ENCODE measurements around the gene CBX8.
A peak's percentile ranks its signal among the peaks of the same experiment; 100 is the strongest.

CBX8 gene

GRCh38 chr17:79796763-79797491 is at the start of gene CBX8:
TSS of gene CBX8 (minus strand) at chr17:79797077. CDS start at chr17:79796998, 79 bp downstream.
- peak; percentile 99 for DNase-seq

GRCh38 chr17:79845601-79845949 is 48.7 kb upstream of the CBX8 start:
- DNase-seq = no peak

- no peak for DNase-seq
Observed at GRCh38 chr17:79844869-79845600, 48.2 kb upstream of the CBX8 start.

DNA sequence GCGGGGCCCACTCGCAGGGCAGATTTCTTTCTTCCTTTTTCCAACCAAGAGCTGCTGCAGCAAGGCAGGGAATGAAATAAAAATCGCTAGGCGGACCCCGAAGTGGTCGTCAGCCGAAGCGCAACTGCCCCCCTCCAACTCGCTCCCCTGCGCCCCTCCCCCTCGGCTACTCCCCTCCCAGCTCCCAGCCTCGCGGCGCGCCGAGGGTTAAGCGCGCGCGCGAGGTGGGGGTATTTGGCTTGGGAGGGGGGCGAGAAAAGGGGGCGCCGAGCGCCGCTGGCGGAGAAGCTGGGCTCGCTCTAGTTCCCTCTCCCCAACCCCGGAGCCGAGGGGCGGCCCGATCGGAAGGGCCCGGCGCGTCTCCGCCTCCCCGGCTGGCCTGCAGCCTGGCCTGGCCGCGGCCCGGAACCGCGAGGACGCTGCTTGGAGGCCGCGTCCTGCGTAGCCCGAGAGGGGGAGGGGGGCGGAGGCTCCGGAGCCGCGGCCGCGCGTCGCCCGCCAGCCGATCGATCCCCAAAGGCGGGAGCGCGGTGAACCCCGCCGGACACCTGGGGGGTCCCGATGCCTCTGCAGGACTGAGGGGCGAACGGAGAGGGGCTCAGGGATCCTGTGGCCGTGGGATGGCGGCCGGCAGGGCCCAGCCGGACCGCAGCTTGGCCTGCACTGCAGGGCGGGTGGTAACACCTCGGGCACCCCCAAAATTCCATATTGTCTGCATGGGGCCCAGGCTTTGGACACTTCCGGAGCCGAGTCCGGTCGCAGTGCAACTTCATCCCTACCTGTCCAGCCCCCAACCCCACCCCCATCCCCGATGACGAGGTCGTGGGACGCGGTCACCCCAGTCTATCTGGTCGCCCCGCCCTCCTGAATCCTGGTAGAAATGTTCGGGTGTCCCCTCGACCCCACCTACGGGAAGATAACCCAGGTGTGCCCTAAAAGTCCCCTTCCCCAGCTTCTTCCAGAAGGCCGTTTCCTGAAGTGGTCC is 47.2 kb upstream of the CBX8 start:
- DNase-seq = peak; percentile 59

DNA sequence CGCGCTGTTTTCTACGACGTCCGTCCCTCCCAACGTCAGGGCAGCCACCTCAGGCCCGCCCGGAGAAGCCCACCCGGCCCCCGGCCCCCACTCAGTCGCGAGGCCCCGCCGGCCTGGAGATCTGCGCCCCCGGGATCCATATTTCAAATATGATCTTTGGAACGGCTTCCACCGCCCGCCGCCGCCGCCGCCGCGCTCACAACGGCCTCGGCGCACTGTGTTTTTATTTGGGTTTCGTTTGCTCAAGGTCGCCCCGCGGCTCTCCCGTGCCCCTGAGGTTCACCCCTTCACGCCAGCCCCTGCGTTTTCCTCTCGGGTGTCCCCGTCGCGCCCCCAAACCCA is 46.6 kb upstream of the CBX8 start:
- DNase-seq = no peak

GRCh38 chr17:79842656-79843473 is 46.0 kb upstream of the CBX8 start:
- DNase-seq = no peak

GRCh38 chr17:79842136-79842655 is 45.3 kb upstream of the CBX8 start:
- DNase-seq = no peak

DNA sequence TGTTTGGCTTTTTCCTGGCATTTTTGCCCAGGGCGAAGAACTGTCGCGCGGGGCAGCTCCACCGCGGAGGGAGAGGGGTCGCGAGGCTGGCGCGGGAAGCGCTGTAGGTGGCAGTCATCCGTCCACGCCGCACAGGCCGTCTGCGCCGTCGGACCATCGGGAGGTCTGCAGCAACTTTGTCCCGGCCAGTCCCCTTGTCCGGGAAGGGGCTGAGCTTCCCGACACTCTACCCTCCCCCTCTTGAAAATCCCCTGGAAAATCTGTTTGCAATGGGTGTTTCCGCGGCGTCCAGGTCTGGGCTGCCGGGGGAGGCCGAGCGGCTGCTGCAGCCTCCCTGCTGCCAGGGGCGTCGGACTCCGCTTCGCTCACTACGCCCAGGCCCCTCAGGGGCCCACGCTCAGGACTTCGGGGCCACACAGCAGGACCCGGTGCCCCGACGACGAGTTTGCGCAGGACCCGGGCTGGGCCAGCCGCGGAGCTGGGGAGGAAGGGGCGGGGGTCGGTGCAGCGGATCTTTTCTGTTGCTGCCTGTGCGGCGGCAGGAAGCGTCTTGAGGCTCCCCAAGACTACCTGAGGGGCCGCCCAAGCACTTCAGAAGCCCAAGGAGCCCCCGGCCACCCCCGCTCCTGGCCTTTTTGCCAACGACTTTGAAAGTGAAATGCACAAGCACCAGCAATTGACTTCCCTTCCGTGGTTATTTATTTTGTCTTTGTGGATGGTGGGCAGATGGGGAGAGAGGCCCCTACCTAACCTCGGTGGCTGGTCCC is 44.7 kb upstream of the CBX8 start:
- no peak for DNase-seq

- DNase-seq = no peak
Observed at GRCh38 chr17:79840989-79841286, 44.1 kb upstream of the CBX8 start.

GRCh38 chr17:79840269-79840988 is 43.6 kb upstream of the CBX8 start:
- no peak for DNase-seq

DNA sequence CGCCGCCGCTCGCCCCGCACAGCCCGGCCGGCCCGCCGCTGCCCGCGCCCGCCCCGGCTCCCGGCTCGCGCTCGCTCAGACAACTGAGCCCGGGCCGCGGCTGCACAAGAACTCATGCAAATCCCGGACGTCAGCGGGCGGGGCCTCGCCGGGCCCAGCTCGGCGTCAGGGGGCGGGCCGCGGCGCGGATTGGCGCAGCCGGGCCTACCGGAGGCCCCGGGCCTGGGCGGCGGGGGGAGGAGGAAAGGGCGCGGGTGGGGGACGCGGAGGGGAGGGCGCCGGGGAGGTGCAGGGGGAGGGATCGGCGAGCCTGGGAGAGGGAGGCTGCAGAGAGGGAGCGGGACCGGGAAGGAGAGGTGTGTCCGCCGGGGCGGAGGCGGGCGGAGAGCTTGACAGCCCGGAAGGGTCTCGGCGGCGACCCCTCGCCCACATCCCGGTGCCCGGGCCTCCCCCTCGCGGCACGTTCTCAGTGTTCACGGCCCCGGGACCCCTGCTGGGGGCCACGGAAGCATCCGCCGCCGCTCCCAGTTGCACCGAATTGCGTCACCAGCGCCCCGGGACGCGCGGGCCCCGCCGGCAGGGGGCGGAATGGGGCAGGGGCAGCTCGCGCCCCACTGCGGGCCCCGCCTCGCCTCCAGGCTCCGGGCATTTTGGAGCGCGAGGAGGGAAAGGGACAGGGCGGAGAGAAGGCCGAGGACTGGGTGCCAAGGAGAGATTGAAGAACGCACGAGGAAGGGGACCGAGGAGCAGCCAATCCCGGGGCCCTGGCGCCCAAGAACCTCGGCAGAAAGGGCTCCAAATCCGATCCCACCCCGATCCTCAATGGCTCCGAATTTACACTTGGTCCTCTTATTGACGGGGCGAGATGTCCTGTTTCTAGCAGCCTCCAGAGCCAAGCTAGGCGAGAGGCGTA is 42.7 kb upstream of the CBX8 start, which contains the start of gene CBX4:
Gene CBX4 (minus strand): TSS at position 85 of the 913 bp plus-strand sequence. CDS start 189 bp downstream, outside the sequence.
- peak; percentile 95 for DNase-seq

- no peak for DNase-seq
Observed at GRCh38 chr17:79838522-79839274, 41.8 kb upstream of the CBX8 start.

GRCh38 chr17:79837888-79838521 is 41.1 kb upstream of the CBX8 start:
- no peak for DNase-seq

DNA sequence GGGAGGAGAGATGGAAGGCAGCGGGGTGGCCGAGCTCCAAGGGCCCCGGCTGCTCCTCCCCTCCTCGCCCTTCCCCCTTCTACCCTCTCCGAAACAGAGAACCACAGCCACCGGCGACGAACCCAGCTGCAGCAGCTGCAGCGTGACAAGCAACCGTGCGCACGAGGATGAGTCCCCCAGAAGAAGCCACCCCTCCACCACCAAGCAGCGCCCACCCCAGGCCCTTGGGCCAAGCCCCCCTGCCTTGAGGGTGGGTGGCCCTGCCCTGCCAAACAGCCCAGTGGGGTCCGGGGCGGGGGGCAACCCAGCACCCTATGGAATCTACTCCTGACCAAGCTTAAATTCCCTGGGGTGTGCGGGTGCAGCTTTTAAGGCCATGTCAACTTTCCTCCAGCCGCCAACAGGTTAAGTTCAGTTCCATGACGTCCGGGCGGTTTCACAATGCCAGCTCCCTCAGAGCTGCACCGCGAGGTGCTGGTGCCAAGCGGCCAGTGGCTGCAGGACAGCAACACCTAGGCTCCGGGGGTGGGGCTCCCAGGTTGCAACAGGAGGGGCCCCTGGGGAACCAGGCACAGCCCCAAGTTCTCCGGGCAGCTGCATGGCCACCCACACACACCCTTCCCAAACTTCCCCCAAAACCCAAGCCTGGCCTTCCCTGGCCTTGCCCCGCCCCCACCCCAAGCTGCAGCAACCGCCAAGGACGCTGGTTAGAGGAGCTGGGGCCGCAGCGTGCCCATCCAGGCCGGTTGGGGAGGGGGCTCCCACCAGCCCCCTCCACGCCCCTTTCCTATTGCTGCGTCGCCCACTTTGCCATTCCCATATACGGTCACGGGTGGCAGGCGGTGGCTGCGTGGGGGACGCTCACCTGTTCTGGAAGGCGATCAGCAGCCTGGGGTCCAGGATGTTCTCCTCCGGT is 40.4 kb upstream of the CBX8 start:
- DNase-seq = peak; percentile 63

DNA sequence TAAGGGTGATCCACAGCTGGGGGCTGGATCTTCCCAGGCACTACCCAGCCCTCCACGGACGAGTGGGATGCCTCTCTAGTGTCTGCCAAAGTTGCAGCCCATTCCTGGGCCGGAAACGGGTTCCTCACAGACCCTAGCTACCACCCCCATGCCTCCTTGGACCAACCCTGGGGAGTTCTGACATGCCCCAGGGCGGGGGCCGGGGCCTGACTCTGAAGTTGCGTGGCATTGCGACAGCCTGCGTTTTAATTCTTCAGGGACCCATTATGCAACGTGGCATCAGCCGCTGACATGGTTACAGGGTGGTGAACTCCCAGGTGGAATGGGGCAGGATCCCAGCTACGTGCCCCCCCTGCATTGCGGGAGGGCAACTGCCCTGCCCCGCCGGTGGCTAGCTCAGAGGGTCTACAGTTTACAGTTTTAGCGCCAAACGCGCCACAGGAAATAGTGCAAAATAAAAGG is 39.7 kb upstream of the CBX8 start:
- no peak for DNase-seq

DNA sequence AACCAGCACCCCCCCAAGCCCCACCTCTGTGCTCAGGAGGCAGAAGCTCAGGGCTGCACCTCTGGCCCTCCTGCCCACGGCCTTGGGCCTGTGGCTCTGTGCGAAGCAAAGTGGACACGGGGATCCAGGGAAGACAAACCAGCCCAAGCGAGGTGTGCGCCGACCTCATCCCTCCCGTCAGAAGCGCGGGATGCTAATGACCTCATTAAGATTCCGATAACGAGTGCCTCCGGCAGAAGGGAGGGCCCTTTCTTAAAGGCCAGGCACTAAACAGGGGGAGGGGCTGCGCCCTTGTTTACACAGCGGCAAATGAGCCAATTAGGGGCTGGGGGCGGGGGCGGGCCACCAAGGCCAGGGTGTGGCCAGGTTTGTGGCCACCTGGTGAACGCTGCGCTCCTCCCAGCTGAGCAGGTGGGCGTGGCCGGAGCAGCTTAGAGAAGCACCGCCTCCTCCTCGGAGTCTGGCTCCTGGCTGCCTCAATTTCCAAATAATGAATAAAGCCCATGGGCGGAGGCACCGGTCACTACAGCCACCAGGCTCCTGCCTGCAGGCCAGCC is 39.2 kb upstream of the CBX8 start:
- peak; percentile 75 for DNase-seq

DNA sequence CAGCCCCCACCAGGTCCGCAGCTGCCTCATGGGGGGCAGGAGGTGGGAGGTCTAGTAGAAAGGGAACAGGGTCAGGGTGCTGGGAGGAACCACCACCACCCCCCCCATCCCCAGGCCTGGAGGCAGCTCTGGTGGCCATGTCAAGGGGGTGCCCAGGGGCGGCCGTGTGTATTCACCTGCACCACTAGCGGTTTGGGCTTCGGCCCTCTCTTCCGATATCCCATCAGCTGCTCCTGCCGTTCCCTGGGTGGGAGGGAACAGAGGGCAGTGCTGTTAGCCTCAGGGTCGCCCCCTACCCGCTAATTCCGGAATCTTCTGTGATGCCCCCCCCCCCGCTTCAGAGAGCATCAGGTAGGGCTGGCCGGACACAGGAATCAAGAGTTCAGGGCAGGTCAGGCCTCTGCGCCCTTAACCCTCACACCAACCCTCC is 38.6 kb upstream of the CBX8 start:
- DNase-seq = no peak
